Measurements from ENCODE around the gene MREG. TPM values are rescaled to one million over a fixed set of nuclear protein-coding genes. Genes with fewer than 3 reads are reported as not detected.
A peak's percentile ranks its signal among the peaks of the same experiment; 100 is the strongest.

MREG gene
- 2.9 TPM for polyA plus RNA-seq (2013, experiment 1 of 2; ENCODE audit: insufficient read length)
- 3.3 TPM for polyA plus RNA-seq (2013, experiment 2 of 2; ENCODE audit: insufficient read length)

- DNase-seq: peak; percentile 77
These were observed at the start of gene MREG for GRCh38 chr2:216013080-216013909. Gene MREG, minus strand, starts transcription at chr2:216013551. Its CDS starts 224 bp downstream, at chr2:216013327.

GRCh38 chr2:216059233-216059834 lies 46.0 kb upstream of the MREG start:
- DNase-seq: no peak

DNA sequence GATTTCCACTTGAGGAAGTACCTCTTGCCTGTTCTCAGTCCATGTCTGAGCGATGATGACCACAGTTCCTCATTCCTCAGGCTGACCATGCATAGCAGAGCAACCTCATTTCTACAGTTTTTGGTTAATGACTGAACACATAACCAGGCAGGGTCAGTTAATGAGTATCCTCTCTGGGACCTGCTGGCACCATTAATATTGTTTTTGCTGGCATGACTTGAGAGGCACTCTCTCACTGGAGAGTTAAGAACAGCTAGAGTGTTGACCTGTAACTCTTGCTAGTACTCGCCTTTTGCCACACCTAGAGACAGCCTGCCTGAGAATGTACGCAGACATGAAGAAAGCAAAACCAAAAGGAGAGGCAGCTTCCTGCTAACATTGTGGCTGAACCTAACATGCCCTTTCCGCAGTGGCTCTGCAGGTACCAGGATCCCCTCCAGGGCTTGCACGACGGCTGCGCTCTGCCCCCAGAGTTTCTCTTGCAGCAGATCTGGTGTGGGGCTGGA lies 44.4 kb upstream of the MREG start:
- peak; percentile 48 for DNase-seq

DNA sequence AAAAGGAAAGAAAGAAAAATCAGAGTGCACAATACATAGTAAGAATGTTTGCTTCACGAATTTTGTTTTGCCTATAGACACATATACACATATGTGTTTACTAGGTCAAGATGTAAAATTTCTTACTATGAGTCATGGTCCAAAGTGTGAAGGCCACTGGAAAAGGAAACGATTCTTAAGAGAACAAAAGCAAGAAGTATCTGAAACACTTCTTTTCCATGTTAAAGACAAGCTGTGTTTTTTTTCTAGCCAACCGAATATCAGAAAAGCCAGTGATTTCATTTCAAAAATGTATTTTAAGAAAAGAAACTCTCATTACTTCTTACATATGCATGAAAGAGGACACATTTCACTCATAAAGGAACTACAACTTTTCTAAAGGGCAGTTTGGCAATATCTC lies 43.4 kb upstream of the MREG start:
- no peak for DNase-seq

GRCh38 chr2:216055680-216056079 lies 42.3 kb upstream of the MREG start:
- no peak for DNase-seq

DNA sequence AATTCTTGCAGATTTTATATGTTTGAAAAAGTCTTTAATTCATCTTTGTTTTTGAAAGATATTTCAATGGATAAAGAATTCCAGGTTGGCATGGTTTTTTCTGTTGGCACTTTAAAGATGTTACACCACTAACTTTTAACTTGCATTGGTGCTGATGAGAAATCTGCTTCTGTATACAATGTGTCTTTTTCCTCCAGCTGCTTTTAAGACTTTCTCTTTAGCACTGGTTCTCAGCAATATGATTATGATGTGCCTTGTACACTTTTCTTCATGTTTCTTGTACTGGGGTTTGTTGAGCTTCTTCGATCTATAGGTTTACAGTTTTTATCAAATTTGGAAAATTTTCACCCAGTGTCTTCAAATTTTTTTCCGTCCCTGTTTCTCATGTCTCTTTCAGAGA lies 39.1 kb upstream of the MREG start:
- no peak for DNase-seq

DNA sequence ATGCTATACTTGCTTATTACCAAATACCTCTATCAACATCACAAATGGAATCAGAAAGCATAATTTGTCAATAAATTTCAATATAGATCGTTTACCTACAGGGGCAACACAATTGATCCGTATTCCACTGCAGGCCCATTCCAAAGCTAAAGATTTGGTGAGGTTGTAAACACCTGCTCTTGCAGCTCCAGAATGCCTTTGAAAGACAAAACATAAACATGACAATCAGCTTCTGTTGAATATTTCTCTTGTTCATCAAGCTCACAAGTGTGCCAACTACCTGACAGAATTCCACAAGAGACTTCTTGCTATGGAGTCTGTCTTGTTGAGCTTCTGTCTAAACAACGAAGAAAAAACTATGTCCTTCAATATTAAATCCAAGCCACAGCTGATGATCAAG lies 38.0 kb upstream of the MREG start:
- DNase-seq: no peak

- DNase-seq: no peak
These were observed 36.1 kb upstream of the MREG start for GRCh38 chr2:216049452-216049851.

DNA sequence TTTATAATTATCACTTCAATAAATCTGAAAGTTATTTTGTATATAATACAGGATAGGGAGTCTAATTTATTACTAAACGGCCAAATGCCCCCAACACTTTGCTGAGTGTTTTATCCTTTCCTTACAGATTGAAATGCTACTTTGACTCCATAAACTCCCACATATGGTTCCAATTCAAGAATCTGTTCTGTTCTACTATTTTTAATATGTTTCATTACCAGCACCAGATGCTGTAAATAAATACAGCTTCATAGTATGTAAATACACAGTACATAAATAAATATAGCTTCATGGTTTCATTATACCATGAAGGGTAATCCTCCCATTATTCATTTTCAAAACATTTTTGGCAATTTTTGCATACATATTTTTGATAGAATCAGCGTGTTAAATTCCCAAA lies 34.0 kb upstream of the MREG start:
- no peak for DNase-seq

DNA sequence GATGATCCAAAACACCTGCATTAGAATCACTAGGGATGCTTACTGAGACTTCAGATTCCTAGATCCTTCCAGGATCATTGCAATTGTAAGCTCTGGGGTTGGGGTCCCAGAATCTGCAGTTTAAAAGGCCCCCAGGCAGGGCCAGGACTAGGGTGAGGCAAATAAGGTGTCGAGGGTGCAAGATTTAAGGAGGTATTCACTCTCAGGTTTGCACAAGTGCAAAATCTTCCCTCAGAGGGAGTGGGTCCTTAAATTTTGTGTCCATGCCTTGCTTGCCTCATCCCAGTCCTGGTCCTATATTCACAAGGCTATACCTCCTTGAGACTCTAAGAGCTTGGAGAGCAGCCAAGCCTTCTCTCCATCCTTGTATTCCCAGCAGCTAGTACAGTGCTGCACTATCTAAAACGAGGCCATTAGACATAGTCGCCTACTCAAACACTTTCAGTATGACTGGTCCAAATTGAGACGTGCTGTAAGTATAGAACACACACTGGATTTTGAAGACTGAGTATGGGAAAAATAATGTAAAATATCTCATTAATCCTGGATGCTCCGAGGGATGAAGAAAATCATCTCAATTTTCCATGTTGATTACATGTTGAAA lies 31.6 kb upstream of the MREG start:
- no peak for DNase-seq

DNA sequence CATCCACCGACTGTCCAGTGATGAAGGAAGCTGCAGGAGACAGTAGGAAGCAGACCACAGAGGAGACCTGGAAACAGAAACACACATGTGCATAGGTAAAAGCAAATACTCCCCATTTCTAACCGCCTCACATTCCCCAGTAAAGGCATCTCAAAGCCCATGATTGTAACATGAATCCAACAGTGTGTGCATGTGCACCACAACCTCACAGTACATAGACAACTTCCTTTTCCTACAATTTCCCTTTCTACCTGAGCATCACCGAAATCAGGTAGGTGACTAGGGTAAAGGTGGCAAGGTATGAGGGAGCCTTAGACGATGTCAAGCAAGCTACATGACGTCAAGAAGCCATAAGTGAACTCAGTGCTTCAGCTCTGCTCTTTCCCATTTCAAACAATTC lies 30.6 kb upstream of the MREG start:
- DNase-seq: no peak

DNA sequence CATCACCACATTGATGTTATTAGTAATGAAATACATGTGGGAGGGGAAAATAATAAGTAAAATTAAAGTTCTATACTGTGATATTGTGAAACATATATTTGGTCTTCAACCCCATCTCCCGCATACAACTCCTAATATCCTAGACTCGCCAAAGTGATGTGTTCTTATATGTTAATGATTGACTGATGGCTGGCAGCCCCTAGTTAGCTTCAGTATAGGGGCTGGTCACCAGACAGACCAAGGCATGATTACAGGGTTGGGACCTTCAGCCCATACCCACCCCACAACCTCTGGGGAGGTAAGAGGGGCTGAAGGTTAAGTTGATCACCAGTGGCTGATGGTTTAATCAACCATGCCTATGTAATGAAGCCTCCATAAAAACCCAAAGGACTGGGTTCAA lies 28.1 kb upstream of the MREG start:
- no peak for DNase-seq

DNA sequence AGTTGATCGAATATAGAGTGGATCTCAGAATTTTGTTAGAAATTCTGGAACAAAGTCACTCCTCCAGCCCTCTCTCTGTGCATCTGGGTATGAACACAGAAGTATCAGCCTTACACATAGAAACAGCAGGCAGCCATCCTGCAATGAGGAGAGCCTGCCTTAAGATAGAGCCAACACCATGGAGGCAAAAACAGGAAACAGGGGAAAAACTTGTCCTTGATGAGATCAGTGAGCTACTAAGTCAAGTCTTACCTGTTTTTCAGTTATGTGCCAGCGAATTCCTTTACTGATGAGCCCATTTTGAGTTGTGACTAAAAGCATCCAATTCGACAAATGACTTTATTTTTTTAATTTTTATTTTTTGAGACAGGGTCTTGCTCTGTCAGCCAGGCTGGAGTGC lies 26.6 kb upstream of the MREG start:
- no peak for DNase-seq

- DNase-seq: peak; percentile 56
These were observed 20.7 kb upstream of the MREG start for GRCh38 chr2:216034065-216034464.

DNA sequence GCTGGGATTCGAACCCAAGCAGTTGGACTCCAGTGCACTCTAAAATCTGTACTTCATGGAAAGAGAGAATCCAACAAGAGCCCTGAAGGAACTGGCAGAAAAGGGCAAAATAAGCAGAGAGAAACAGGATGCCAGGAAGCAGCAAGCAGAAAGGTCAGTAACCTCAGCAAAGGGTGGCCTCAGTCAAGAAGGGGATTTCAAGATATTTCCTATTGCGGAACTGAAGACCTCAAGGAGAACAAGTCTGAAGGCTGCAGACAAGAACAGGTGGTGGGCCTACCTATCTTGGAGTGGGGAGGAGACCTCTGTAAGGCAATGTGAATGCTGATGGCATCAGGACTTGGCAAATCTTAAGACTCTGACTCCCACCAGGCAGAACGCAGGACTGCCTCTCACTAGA lies 20.1 kb upstream of the MREG start:
- no peak for DNase-seq

- peak; percentile 82 for DNase-seq
These were observed 18.8 kb upstream of the MREG start for GRCh38 chr2:216031960-216032689.

DNA sequence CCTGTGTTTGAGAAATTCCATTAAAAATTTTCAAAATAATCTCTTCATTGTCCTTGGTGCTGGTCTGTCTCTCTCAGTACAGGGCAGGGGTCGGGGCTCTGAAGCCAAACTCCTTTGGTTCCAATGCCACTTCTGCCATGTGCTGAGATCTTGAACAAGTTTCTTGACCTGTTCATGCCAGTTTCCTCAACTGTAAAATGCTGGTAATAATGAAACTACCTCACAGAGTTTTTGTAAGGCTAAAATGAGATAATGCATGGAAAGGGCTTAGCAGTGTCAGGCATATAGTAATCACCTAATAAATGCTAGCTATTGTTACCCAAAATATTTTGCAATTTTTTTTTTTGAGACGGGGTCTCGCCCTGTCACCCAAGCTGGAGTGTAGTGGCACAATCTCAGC lies 16.9 kb upstream of the MREG start:
- DNase-seq: no peak

DNA sequence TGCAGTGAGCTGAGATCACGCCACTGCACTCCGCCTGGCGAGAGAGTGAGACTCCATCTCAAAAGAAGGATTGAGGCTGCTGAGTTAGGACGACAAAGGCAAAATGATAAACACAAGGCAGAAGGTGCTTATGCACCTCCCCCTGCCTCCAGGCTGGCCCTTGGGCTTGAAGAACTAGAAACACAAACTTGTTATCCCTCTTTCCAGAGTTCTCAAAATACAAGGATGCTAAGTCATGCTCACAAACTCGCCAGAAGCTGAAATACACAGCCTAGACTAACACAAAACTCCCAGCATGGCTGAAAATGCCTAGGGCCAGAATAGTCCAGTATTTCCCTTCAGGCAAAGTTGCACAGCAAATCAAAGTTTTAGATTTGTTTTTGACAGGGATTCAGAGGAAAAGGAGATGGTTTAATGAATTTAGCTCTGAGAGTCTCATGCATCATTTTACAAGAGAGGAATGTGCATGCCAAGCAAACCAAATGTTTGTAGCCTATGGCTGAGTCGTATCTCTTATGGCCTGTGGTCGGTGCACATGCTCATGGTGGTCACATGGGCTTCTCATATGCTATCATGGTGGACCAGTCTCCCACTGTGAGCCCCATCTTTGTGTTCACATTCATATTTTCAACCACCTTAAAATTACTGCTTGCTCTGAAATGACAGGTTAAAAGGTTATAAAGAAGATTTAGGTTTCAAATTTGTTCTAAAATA lies 16.2 kb upstream of the MREG start:
- peak; percentile 70 for DNase-seq

- DNase-seq: no peak
These were observed 11.5 kb upstream of the MREG start for GRCh38 chr2:216024779-216025336.

- peak; percentile 43 for DNase-seq
These were observed 9.8 kb upstream of the MREG start for GRCh38 chr2:216023055-216023648.
